IPS-18c (cell line): ENCODE measurements around the gene CYP27C1.

Experiments used
- H3K4me3 ChIP-seq: 2 replicates; pipeline ENCODE4 v1.7.0; 2013; ENCODE audit warnings: low read depth, mild to moderate bottlenecking, low read length, moderate library complexity; ENCODE audit not compliant: insufficient read depth
- H3K9me3 ChIP-seq: one replicate; pipeline ENCODE4 v1.6.1; 2013; ENCODE audit warnings: mild to moderate bottlenecking, low read length, moderate library complexity; ENCODE audit not compliant: control insufficient read depth, insufficient read depth

CYP27C1 gene

GRCh38 chr2:127199223-127199622, 20.9 kb downstream of the CYP27C1 start:
- Histone ChIP-seq H3K4me3 (no peak overlapping the region), H3K9me3 (no peaks in the 10 kb centered on the region)

- no peaks in the 10 kb centered on the region for H3K9me3 ChIP-seq
- no peak overlapping the region for H3K4me3 ChIP-seq
These were observed 22.4 kb downstream of the CYP27C1 start for GRCh38 chr2:127197475-127198385.

- H3K9me3 ChIP-seq, result no peaks in the 10 kb centered on the region
- H3K4me3 ChIP-seq, result no peak overlapping the region
These were observed 23.1 kb downstream of the CYP27C1 start for GRCh38 chr2:127196998-127197397.

GRCh38 chr2:127196549-127196948, 23.6 kb downstream of the CYP27C1 start:
- no peak overlapping the region for H3K4me3 ChIP-seq
- H3K9me3 ChIP-seq, result no peaks in the 10 kb centered on the region

DNA sequence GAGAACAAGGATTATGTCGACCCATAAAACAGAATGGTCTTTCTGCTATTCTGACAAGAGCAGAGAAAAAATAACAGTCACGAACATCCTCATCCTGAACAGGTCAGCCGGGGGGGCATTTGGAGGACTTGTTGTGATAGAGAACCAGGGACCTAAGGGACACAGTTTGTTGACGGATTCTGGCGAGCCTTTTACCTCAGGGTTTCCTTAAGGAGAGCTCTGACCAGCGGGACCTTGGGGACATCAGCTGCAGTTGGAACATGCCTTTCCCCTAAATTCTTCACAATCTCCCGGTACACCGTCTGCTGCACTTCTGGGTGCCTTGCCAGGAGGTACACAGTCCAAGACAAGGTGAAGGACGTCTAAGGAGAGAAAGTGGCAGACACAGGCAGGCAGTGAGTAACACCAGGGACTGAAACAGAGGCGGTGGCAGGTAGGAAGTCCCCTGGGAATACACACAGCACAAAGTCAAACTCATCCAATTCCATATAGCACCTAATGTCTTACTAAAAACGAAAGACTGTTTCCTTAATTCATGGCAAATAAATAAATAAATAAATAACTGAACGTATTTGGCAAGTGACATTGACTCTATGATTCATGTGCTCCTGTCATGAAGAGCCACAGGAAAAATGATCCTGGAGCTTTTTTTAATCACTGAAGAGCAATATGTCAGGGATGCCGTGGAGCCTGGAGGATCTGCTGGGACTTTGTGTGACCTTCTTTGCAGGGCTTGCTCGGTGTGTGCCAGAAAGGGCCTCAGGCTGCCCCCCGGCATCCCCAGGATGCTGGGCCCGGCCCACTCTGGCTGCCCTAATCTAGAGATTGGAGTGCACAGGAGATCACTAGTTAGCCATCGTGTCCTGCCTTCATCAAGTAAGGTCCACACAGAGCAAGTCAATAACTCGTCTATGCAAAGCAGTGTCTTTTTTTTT, 24.7 kb downstream of the CYP27C1 start:
- H3K4me3 ChIP-seq, result no peak overlapping the region
- H3K9me3 ChIP-seq, result no peaks in the 10 kb centered on the region

DNA sequence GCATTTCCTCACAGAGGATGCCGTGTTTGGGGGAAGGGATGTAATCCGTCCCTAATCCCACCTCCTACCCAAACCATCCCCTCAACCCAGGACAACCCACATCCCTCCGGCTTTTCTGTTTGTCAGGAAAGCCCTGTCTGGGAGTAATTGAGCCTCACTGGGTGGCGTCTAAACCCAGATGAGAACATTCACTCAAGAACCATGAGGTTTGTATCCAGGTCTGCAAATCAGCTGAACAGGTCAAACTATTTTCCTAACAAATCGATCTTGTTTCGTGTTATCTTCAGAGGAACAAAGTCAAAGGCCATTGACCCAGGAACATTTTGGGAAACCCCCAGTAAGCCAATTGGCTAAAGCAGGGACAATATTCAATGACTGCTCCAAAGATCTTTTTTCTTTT, 25.7 kb downstream of the CYP27C1 start:
- no peaks in the 10 kb centered on the region for H3K9me3 ChIP-seq
- no peak overlapping the region for H3K4me3 ChIP-seq

DNA sequence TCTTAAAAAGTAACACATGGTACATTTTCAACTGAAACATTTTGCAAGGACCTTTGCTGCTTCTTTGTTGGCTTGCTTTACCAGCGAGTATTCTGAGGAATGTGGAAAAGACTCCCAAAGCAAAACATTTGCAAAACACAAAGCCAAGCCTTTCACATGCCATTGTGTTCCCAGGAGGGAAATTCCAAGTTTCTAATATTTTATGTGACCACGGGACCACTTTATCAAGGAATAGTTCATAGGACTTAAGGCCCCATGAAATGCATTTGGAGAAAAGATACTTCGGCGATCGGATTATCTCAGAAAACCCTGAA, 26.2 kb downstream of the CYP27C1 start:
- Histone ChIP-seq H3K4me3 (no peak overlapping the region), H3K9me3 (no peaks in the 10 kb centered on the region)

DNA sequence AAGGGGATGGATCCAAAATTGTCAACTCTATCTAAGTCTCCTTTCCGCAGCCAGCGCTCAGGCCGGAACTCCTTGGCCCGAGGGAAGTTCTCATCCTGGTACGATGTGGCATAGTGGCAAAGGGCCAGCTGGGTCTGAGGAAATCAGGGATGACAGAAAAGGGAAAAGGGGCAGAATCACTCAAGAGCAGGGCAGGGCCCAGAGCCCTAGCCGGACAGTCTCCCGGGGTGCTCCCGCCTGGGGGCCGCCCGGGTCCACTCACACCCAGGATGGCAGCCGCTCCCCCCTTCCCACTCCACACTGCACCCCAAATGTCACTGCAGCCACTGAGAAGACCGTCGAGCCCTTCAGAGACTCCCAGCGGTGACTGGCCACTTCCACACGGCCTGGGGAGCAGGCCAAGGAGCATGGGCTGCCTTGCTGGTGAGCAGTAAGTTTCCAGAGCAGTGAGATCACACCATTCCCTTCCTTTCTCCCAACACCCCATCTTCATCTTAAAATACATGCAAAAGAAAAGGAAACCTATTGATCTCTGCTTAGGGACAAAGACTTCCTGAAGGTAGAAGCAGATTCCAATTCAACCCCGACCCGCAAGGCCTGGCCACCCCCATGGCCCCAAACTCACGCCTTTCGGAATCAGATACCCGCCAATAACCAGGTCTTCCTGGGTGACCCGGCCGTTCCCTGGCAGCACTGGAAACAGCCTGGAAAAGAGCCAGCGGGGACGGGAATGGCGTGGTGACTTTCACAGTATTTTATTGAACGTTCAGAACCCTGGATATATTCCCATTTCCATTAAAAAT, 26.7 kb downstream of the CYP27C1 start:
- Histone ChIP-seq H3K4me3 (no peak overlapping the region), H3K9me3 (no peaks in the 10 kb centered on the region)

DNA sequence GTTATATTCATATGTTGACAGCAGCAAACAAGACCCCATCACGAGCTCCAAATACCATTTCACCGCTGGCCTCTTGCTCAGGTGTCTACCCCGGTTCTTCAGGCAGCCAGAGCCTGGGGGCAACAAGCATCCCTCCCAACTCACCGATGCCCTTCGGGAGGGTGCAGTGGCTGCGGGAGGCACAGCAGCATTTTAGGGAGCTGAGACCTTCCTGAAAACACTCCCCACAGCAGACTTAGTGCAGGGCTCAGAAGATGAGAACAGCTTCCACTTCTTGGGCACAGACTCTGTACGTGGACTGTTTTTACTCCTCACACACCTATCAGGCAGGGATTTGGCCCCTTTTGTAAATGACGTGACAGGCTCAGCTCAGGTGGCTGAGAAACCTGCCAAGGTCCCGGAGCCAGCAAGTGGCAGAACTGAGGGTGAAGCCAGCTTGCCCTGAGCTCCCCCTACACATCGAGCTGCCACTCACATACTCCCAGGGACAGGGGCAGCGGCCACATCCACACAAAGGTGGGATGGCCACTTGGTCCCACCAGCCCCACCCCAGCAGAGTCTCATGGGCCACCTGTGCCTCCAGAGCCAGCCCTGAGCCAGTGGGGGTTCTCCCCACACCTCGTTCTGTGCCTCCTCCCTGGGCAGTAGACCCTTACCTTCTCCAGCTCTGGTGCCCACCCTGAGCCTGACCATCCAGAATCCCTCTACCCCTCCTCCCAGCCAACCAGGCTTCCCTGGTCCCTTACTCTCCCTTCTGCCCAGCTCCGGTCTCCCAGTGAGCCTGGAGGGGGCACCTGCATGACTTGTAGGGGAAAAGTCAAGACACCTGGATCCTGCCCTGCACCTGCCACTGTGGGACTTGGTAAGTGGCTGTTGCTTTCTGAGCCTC, 28.5 kb downstream of the CYP27C1 start:
- Histone ChIP-seq H3K9me3 (no peaks in the 10 kb centered on the region), H3K4me3 (no peak overlapping the region)

DNA sequence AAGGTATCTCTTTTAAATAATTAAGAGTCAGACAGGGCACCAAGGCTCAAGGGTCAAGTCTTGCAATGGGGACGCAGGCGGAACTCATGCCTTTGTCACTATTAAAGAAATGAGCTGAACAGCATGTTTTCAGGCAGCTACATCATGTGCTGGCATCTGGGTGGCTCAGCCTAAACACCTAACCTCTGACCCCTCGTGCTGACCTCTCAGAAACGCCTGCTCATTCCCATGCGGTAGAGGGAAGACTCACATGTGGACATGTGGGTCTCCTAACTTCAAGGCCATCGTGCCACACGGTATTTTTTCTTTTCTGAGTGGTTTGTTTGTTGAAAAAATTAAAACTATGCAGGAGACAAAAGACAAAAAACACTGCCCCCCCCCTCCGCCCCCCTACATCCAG, 31.3 kb downstream of the CYP27C1 start:
- Histone ChIP-seq H3K9me3 (no peaks in the 10 kb centered on the region), H3K4me3 (no peak overlapping the region)

DNA sequence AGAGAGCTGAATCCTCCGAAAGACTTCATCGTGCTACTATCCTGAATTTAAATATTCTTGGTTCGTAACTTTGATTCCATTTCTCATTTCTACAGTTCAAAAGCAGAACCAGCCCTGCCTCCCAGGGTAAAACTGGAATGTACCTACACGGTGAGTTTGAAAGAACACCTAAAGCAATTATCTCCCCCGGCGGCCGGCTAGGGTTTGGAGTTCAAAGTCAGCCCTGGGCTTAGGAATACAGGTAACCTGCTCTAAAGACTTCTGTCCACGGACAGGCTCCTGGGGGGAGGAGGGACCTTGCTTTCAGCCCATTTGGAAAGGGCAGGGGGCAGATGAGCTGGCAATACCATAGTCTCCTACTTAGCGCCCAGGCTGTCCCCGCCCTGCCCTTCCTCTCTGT, 32.3 kb downstream of the CYP27C1 start:
- Histone ChIP-seq H3K4me3 (no peak overlapping the region), H3K9me3 (no peaks in the 10 kb centered on the region)

DNA sequence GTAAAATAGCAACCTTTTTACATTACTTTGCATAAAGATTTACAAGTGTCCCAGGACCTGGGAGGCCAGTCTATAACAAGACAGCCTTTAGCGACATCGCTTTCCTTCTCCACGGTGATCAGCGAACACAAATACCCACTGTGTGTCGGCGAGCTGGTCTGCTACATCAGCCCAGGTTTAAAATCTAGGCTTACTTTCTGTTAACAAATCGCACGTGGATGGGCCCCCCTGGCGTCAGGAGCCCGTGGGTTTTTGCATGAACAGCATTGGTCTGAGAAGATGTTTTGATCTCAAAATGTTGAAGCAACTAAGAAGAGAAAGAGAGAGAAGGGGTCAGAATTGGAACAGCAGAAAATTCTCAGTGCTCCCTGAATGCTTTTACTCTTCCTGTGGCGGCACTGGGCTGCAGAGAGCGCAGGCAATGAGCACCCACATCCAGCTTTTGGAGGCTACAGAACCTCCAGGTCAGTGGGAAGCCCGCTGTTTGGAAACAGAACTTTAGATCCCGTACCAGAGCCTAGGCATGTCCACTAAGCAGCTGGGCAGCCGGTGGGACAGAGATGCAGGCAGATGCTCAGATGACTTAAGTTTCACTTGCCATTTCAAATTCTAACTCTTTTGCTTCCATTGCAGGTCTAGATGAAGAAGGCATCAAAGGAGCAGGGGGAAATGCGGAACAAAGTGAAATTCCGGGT, 32.9 kb downstream of the CYP27C1 start:
- Histone ChIP-seq H3K9me3 (no peaks in the 10 kb centered on the region), H3K4me3 (no peak overlapping the region)

- H3K9me3 ChIP-seq, result no peaks in the 10 kb centered on the region
- H3K4me3 ChIP-seq, result no peak overlapping the region
These were observed 34.4 kb downstream of the CYP27C1 start for GRCh38 chr2:127185705-127186104.

- H3K9me3 ChIP-seq, result no peaks in the 10 kb centered on the region
- H3K4me3 ChIP-seq, result no peak overlapping the region
These were observed 35.0 kb downstream of the CYP27C1 start for GRCh38 chr2:127185093-127185492.

DNA sequence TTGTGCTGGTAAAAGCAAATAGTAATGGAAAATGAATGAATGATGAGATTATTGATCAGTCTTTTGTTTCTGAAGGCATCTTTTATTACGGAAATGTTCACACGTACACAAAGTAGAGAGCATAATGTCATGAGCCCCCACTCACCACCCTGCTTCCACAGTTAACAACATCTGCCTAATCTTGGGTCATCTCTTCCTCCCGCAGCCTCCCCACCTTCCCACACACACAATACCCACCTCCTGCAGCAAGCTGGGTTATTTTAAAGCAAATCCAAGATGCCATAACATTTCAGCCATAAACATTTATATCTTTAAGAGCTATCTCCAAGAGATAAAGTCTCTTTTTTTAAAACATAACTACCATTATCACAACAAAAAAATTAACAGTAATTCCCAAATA, 36.3 kb downstream of the CYP27C1 start:
- H3K4me3 ChIP-seq, result no peak overlapping the region
- H3K9me3 ChIP-seq, result peaks cover 2% of the 10 kb centered on the region
